WTC11 (cell line): ENCODE data around the gene ACTA1. TPM values are rescaled to one million over a fixed set of nuclear protein-coding genes. Genes with fewer than 3 reads are reported as not detected.

Source experiments
- ATAC-seq: fragments of 200-7000 bp; cut with Tn5 transposase; 2 replicates; pipeline ENCODE4 v1.10.0; 2021; ENCODE audit warnings: mild to moderate bottlenecking, moderate library complexity
- CTCF ChIA-PET: fragments of 300-600 bp; sonication (Branson Sonifier 250); formaldehyde crosslinking; loops from one replicate; lab custom pipeline; 2021; ENCODE audit warnings: antibody characterized with exemption; lab: Charles Lee
- POLR2A ChIA-PET: fragments of 350-600 bp; sonication (Branson Sonifier 250); formaldehyde crosslinking; loops from one replicate; lab custom pipeline; 2021; ENCODE audit warnings: antibody characterized with exemption; lab: Charles Lee
- DNase-seq: peaks from one replicate; pipeline ENCODE4 v3.0.0; 2021; ENCODE audit warnings: low spot score
- H3K27ac Mint-ChIP-seq: 2 replicates; pipeline ENCODE4 v1.8.0; 2021; ENCODE audit warnings: mixed read lengths
- H3K27me3 Mint-ChIP-seq: 2 replicates; pipeline ENCODE4 v1.8.0; 2021; ENCODE audit warnings: low read depth, mild to moderate bottlenecking, moderate library complexity, mixed read lengths
- H3K36me3 Mint-ChIP-seq: 2 replicates; pipeline ENCODE4 v1.8.0; 2021; ENCODE audit warnings: mixed read lengths
- H3K4me1 Mint-ChIP-seq: 2 replicates; pipeline ENCODE4 v1.8.0; 2022; ENCODE audit warnings: mixed read lengths
- H3K4me3 Mint-ChIP-seq: 2 replicates; pipeline ENCODE4 v1.8.0; 2021; ENCODE audit warnings: mild to moderate bottlenecking, moderate library complexity, mixed read lengths
- H3K9me3 Mint-ChIP-seq: 2 replicates; pipeline ENCODE4 v1.8.0; 2021; ENCODE audit warnings: mixed read lengths
- ATF3 ChIP-seq: sonication (generic); formaldehyde crosslinking; conservative IDR thresholded peaks from 2 replicates; pipeline ENCODE4 v1.8.1; 2022; ENCODE audit warnings: mild to moderate bottlenecking, missing genetic modification reagents
- CREB1 ChIP-seq: sonication (generic); formaldehyde crosslinking; IDR thresholded peaks from 2 replicates; pipeline ENCODE4 v1.8.0; 2023; ENCODE audit warnings: mild to moderate bottlenecking, missing genetic modification reagents
- CREM ChIP-seq: sonication (generic); formaldehyde crosslinking; IDR thresholded peaks from 2 replicates; pipeline ENCODE4 v1.8.1; 2022; ENCODE audit warnings: mild to moderate bottlenecking, missing genetic modification reagents, moderate library complexity
- E2F5 ChIP-seq: sonication (generic); formaldehyde crosslinking; IDR thresholded peaks from 2 replicates; pipeline ENCODE4 v1.8.1; 2022; ENCODE audit warnings: mild to moderate bottlenecking, moderate library complexity, missing genetic modification reagents
- ERG ChIP-seq: fragments of 250-450 bp; sonication (Bioruptor Pico); IDR thresholded peaks from 2 replicates; pipeline ENCODE4 v1.8.0; 2021; ENCODE audit warnings: mild to moderate bottlenecking
- FOXK1 ChIP-seq: sonication (generic); formaldehyde crosslinking; IDR thresholded peaks from 2 replicates; pipeline ENCODE4 v1.8.0; 2022; ENCODE audit warnings: mild to moderate bottlenecking, moderate library complexity, missing genetic modification reagents
- FOXP1 ChIP-seq: sonication (generic); formaldehyde crosslinking; IDR thresholded peaks from 2 replicates; pipeline ENCODE4 v1.8.0; 2022; ENCODE audit warnings: missing genetic modification reagents, mild to moderate bottlenecking, moderate library complexity, borderline replicate concordance
- GABPB1 ChIP-seq: sonication (generic); formaldehyde crosslinking; IDR thresholded peaks from 2 replicates; pipeline ENCODE4 v1.8.1; 2023; ENCODE audit warnings: mild to moderate bottlenecking, missing genetic modification reagents
- MXD4 ChIP-seq: fragments of 250-450 bp; sonication (Bioruptor Pico); IDR thresholded peaks from 2 replicates; pipeline ENCODE4 v1.8.0; 2021; ENCODE audit warnings: mild to moderate bottlenecking, moderate library complexity, borderline replicate concordance
- NR1H2 ChIP-seq: sonication (generic); formaldehyde crosslinking; IDR thresholded peaks from 2 replicates; pipeline ENCODE4 v1.9.0; 2021; ENCODE audit warnings: mild to moderate bottlenecking, moderate library complexity, missing genetic modification reagents
- TCF7 ChIP-seq: sonication (generic); formaldehyde crosslinking; IDR thresholded peaks from 2 replicates; pipeline ENCODE4 v1.8.0; 2022; ENCODE audit warnings: mild to moderate bottlenecking, low read depth, missing genetic modification reagents, moderate library complexity
- ZBTB43 ChIP-seq: sonication (generic); formaldehyde crosslinking; IDR thresholded peaks from 2 replicates; pipeline ENCODE4 v1.8.1; 2023; ENCODE audit warnings: mild to moderate bottlenecking, missing genetic modification reagents
- ZNF138 ChIP-seq: sonication (generic); formaldehyde crosslinking; conservative IDR thresholded peaks from 2 replicates; pipeline ENCODE4 v1.8.1; 2022; ENCODE audit warnings: mild to moderate bottlenecking, moderate library complexity, missing genetic modification reagents
- total RNA-seq: library from RNA; stranded (reverse); gene quantifications from 3 replicates; pipeline ENCODE4 v1.2.3, GENCODE V29; 2021
- TF ChIP-seq, protein P1 (sequence below): sonication (generic); formaldehyde crosslinking; IDR thresholded peaks from 2 replicates; pipeline ENCODE4 v1.8.1; 2022; ENCODE audit warnings: missing genetic modification reagents, borderline replicate concordance
- TF ChIP-seq, protein P2 (sequence below): sonication (generic); formaldehyde crosslinking; IDR thresholded peaks from 2 replicates; pipeline ENCODE4 v1.8.1; 2023; ENCODE audit warnings: mild to moderate bottlenecking, missing genetic modification reagents
- TF ChIP-seq, protein P3 (sequence below): sonication (generic); formaldehyde crosslinking; IDR thresholded peaks from 2 replicates; pipeline ENCODE4 v1.8.0; 2022; ENCODE audit warnings: mild to moderate bottlenecking, missing genetic modification reagents

ACTA1 gene
- total RNA-seq, 1 experiment from 2014 or later = 1.5 TPM

DNA sequence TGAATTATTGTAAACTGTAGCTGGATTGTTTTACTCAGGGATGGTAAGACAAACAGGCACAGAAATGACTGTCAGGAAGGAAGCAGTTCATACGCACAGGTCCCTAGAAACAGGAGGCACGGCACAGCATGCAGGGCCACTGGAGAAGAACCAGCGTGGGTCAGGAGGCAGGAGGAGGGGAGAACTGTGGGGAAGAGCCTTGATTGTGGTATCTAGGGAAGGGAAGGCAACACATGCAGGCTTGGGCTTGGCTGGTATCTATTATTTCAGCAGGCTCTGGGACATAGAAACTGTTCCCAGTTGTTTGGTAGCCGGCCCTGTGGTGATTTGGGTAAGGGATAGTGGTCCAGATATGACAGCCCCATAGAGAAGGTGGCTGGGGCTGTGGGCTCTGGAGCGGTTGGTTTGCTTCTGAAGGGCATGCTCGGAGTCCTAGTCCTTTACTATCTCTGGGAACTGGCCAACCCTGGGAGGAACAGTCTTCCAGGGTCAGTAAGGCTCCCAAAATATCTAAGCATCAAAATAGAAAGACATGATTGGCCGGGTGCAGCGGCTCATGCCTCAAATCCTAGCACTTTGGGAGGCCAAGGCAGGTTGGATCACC is 47.9 kb downstream of the ACTA1 start:
- H3K4me1 Mint-ChIP-seq = peaks cover 11% of the 10 kb centered on the region
- no peaks in the 10 kb centered on the region for H3K36me3 Mint-ChIP-seq
- CTCF ChIA-PET = no interaction called here
- no peak overlapping the region for H3K27ac Mint-ChIP-seq
- H3K9me3 Mint-ChIP-seq = 0 out of 2 replicates have a peak, but pooled peaks cover 11% of the 10 kb centered on the region
- TF ChIP-seq ZBTB43 (CRISPR knock-in tag) (no peak), ZNF138 (no peak), FOXP1 (CRISPR knock-in tag) (no peak), MXD4 (no peak), GABPB1 (CRISPR knock-in tag) (no peak), ERG (no peak), E2F5 (CRISPR knock-in tag) (no peak), CREB1 (CRISPR knock-in tag) (no peak), CREM (CRISPR knock-in tag) (no peak), FOXK1 (CRISPR knock-in tag) (no peak), TCF7 (CRISPR knock-in tag) (no peak), ATF3 (CRISPR knock-in tag) (no peak)
- TF ChIP-seq, protein P1, sequence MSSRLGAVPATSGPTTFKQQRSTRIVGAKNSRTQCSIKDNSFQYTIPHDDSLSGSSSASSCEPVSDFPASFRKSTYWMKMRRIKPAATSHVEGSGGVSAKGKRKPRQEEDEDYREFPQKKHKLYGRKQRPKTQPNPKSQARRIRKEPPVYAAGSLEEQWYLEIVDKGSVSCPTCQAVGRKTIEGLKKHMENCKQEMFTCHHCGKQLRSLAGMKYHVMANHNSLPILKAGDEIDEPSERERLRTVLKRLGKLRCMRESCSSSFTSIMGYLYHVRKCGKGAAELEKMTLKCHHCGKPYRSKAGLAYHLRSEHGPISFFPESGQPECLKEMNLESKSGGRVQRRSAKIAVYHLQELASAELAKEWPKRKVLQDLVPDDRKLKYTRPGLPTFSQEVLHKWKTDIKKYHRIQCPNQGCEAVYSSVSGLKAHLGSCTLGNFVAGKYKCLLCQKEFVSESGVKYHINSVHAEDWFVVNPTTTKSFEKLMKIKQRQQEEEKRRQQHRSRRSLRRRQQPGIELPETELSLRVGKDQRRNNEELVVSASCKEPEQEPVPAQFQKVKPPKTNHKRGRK (CRISPR knock-in tag) = no peak
- TF ChIP-seq, protein P2, sequence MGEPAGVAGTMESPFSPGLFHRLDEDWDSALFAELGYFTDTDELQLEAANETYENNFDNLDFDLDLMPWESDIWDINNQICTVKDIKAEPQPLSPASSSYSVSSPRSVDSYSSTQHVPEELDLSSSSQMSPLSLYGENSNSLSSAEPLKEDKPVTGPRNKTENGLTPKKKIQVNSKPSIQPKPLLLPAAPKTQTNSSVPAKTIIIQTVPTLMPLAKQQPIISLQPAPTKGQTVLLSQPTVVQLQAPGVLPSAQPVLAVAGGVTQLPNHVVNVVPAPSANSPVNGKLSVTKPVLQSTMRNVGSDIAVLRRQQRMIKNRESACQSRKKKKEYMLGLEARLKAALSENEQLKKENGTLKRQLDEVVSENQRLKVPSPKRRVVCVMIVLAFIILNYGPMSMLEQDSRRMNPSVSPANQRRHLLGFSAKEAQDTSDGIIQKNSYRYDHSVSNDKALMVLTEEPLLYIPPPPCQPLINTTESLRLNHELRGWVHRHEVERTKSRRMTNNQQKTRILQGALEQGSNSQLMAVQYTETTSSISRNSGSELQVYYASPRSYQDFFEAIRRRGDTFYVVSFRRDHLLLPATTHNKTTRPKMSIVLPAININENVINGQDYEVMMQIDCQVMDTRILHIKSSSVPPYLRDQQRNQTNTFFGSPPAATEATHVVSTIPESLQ (CRISPR knock-in tag) = no peak
- TF ChIP-seq, protein P3, sequence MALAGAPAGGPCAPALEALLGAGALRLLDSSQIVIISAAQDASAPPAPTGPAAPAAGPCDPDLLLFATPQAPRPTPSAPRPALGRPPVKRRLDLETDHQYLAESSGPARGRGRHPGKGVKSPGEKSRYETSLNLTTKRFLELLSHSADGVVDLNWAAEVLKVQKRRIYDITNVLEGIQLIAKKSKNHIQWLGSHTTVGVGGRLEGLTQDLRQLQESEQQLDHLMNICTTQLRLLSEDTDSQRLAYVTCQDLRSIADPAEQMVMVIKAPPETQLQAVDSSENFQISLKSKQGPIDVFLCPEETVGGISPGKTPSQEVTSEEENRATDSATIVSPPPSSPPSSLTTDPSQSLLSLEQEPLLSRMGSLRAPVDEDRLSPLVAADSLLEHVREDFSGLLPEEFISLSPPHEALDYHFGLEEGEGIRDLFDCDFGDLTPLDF (CRISPR knock-in tag) = no peak
- TF ChIP-seq, all 79 proteins: peak for 0
- H3K27me3 Mint-ChIP-seq = peaks cover 6% of the 10 kb centered on the region
- ATAC-seq (no peak), DNase-seq (no peak)
- POLR2A ChIA-PET = no interaction called here
- no peak overlapping the region for H3K4me3 Mint-ChIP-seq

GRCh38 chr1:229384822-229385221 is 49.1 kb downstream of the ACTA1 start:
- ChIA-PET CTCF (no interaction called here), POLR2A (no interaction called here)
- ATAC-seq (no peak), DNase-seq (no peak)
- H3K27ac Mint-ChIP-seq = no peak overlapping the region
- H3K27me3 Mint-ChIP-seq = peaks cover 5% of the 10 kb centered on the region
- no peaks in the 10 kb centered on the region for H3K36me3 Mint-ChIP-seq
- H3K4me1 Mint-ChIP-seq = peaks cover 22% of the 10 kb centered on the region
- 0 out of 2 replicates have a peak, but pooled peaks cover 2% of the 10 kb centered on the region for H3K9me3 Mint-ChIP-seq
- no peak overlapping the region for H3K4me3 Mint-ChIP-seq
- TF ChIP-seq NR1H2 (CRISPR knock-in tag) = no peak
